GM23338 (cell line): ENCODE data around the gene TRIM45. TPM values are rescaled to one million over a fixed set of nuclear protein-coding genes. Genes with fewer than 3 reads are reported as not detected.
"Not testable (repeated sequence)": the region's sequence is repeated elsewhere in the genome, so short reads cannot be mapped to it uniquely, and the experiment has no call there.

Experiments used
- ATAC-seq: fragments of 200-7000 bp; cut with Tn5 transposase; 3 replicates; pipeline ENCODE4 v1.9.1; 2020
- DNase-seq: peaks from one replicate; pipeline ENCODE4 v3.0.0-alpha.2; 2015; ENCODE audit warnings: low spot score
- H2AFZ ChIP-seq: fragments of 200-600 bp; sonication (generic); 2 replicates; pipeline ENCODE4 v1.8.0; 2016; ENCODE audit warnings: antibody characterized with exemption, mild to moderate bottlenecking, moderate library complexity
- H3F3A ChIP-seq: fragments of 200-600 bp; sonication (generic); replicated peaks from 2 replicates; pipeline ENCODE4 v1.8.0; 2017; ENCODE audit warnings: antibody characterized with exemption, mixed run types, low read depth
- H3K27ac ChIP-seq: fragments of 200-600 bp; sonication (generic); 2 replicates; pipeline ENCODE4 v1.6.1; 2016; ENCODE audit warnings: low read depth
- H3K27me3 ChIP-seq: fragments of 200-600 bp; sonication (generic); 2 replicates; pipeline ENCODE4 v1.8.0; 2016; ENCODE audit warnings: mild to moderate bottlenecking, mixed run types, moderate library complexity; ENCODE audit not compliant: insufficient read depth
- H3K36me3 ChIP-seq: fragments of 200-600 bp; sonication (generic); 2 replicates; pipeline ENCODE4 v1.8.0; 2016; ENCODE audit warnings: mild to moderate bottlenecking; ENCODE audit not compliant: insufficient read depth
- H3K4me1 ChIP-seq: fragments of 200-600 bp; sonication (generic); 2 replicates; pipeline ENCODE4 v1.8.0; 2016; ENCODE audit warnings: mild to moderate bottlenecking, moderate library complexity; ENCODE audit not compliant: insufficient read depth
- H3K4me2 ChIP-seq: fragments of 200-600 bp; sonication (generic); 2 replicates; pipeline ENCODE4 v1.7.1; 2017; ENCODE audit warnings: mixed run types
- H3K4me3 ChIP-seq: fragments of 200-600 bp; sonication (generic); 2 replicates; pipeline ENCODE4 v1.6.1; 2016; ENCODE audit warnings: mixed run types
- H3K79me2 ChIP-seq: fragments of 200-600 bp; sonication (generic); replicated peaks from 2 replicates; pipeline ENCODE4 v1.8.0; 2017; ENCODE audit warnings: mild to moderate bottlenecking; ENCODE audit not compliant: insufficient read depth
- H3K9me2 ChIP-seq: fragments of 200-600 bp; sonication (generic); 2 replicates; pipeline ENCODE4 v1.8.0; 2017; ENCODE audit not compliant: insufficient read depth
- H4K20me1 ChIP-seq: fragments of 200-600 bp; sonication (generic); replicated peaks from 2 replicates; pipeline ENCODE4 v1.8.0; 2017; ENCODE audit warnings: mild to moderate bottlenecking; ENCODE audit not compliant: insufficient read depth
- H3K27ac Mint-ChIP-seq: 2 replicates; pipeline ENCODE4 v1.8.0; 2020; ENCODE audit warnings: inconsistent platforms, mild to moderate bottlenecking, moderate library complexity, mixed read lengths
- H3K27me3 Mint-ChIP-seq: 3 replicates; pipeline ENCODE4 v1.8.0; 2022; ENCODE audit warnings: low read depth, mild to moderate bottlenecking, moderate library complexity, mixed read lengths, inconsistent platforms; ENCODE audit not compliant: insufficient read depth, poor library complexity
- H3K36me3 Mint-ChIP-seq: 3 replicates; pipeline ENCODE4 v1.8.0; 2021; ENCODE audit warnings: low read depth, mild to moderate bottlenecking, inconsistent platforms, moderate library complexity, mixed read lengths
- H3K4me1 Mint-ChIP-seq: 3 replicates; pipeline ENCODE4 v1.8.0; 2020; ENCODE audit warnings: mild to moderate bottlenecking, inconsistent platforms, mixed read lengths
- H3K4me3 Mint-ChIP-seq: 3 replicates; pipeline ENCODE4 v1.8.0; 2021; ENCODE audit warnings: moderate library complexity, mild to moderate bottlenecking, inconsistent platforms, mixed read lengths
- H3K9me3 Mint-ChIP-seq: 3 replicates; pipeline ENCODE4 v1.8.0; 2020; ENCODE audit warnings: moderate library complexity, mild to moderate bottlenecking, inconsistent platforms, mixed read lengths
- POLR2AphosphoS5 ChIP-seq: IDR thresholded peaks from 2 replicates; pipeline ENCODE4 v1.6.1; 2016; ENCODE audit warnings: antibody characterized with exemption, low read depth
- STAT1 ChIP-seq: IDR thresholded peaks from one replicate; pipeline ENCODE4 v1.6.1; 2016; ENCODE audit warnings: antibody characterized with exemption; ENCODE audit not compliant: unreplicated experiment
- ZNF331 ChIP-seq: fragments of 250-450 bp; sonication (Bioruptor Pico); IDR thresholded peaks from 2 replicates; pipeline ENCODE4 v1.5.0; 2020; ENCODE audit warnings: low read depth, mild to moderate bottlenecking, moderate library complexity
- ZNF462 ChIP-seq: fragments of 250-450 bp; sonication (Bioruptor Pico); IDR thresholded peaks from 2 replicates; pipeline ENCODE4 v1.5.0; 2020; ENCODE audit warnings: mild to moderate bottlenecking, moderate library complexity
- polyA plus RNA-seq: library from polyadenylated mRNA; unstranded; fragments of >200 nt; fragmentation: Nextera tagmentation; extraction: Ambion mirVana; gene quantifications from 2 replicates; pipeline ENCODE4 v1.2.1, GENCODE V29; 2016
- total RNA-seq: library from RNA; depleted of rRNA; stranded (reverse); fragments of >200 nt; shearing (Covaris generic); gene quantifications from 2 replicates; pipeline ENCODE4 v1.2.3, GENCODE V29; 2014

The TRIM45 gene
- total and polyA plus RNA-seq, 2 experiments from 2014 or later = 8.8 to 15.0 TPM

DNA sequence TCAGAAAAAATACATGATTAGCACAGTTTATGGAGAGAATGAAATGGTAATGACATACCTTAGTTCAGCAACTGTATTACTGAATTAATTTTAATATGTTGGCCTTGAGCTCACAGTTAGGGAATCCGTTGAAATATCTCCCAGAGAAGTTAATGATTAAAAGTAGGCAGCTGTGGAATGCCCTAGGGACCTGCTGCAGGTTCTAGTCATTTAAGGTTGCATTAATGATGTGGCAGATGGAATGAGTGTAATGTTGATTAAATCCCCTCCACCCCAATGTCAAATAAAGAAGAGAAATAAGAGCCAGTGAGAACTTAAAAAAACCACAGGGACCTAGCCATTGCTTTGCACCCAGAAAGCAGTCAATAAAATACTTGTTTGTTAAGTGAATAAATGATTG is 40.3 kb upstream of the TRIM45 start (continued):
- TF ChIP-seq ZNF462 = no peak
- TF ChIP-seq STAT1 = no peak
- no peak for TF ChIP-seq ZNF331 (CRISPR knock-in tag)

DNA sequence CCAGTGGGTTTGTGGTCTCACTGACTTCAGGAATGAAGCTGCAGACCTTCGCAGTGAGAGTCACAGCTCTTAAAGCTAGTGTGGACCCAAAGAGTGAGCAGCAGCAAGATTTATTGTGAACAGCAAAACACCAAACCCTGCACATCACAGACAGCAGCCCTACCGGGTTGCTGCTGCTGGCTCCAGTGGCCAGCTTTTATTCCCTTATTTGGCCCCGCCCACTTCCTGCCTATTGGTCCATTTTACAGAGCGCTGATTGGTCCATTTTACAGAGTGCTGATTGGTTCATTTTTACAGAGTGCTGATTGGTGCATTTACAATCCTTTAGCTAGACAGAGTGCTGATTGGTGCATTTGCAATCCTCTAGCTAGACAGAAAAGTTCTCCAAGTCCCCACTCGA is 29.8 kb upstream of the TRIM45 start:
- not testable (repeated sequence) for H4K20me1 ChIP-seq, DNase-seq, H3F3A ChIP-seq, H2AFZ ChIP-seq, H3K4me2 ChIP-seq, H3K36me3 ChIP-seq, H3K9me2 ChIP-seq, H3K27ac Mint-ChIP-seq, ATAC-seq, H3K27me3 ChIP-seq, H3K36me3 Mint-ChIP-seq, H3K4me1 ChIP-seq, H3K27ac ChIP-seq, H3K4me3 Mint-ChIP-seq, H3K79me2 ChIP-seq, H3K27me3 Mint-ChIP-seq, H3K4me3 ChIP-seq
- Mint-ChIP-seq H3K4me1 (peaks cover 15% of the 10 kb centered on the region), H3K9me3 (peaks cover 11% of the 10 kb centered on the region; the same call in 2 of the 3 replicates)

DNA sequence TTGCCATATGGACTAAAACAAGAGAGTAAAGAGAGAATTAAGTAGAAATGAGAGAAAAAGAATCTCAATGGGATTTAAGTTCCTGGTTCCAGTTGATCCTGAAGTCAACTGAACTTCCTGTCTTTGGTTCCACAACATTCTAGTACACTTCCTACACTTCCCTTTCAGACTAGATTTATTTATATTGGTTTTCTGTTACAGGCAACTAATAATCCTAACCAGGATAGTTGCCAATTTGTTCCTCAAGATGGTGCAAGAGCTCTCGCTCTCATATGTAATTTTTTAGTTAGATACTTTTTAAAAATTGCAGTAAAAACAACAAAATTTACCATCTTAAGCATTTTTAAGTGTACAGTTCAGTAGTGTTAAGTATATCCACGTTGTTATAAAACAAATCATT is 28.8 kb upstream of the TRIM45 start:
- Histone ChIP-seq H2AFZ (no peak overlapping the region), H3K27ac (no peak overlapping the region), H4K20me1 (no peaks in the 10 kb centered on the region), H3K4me3 (no peak overlapping the region), H3F3A (no peaks in the 10 kb centered on the region), H3K9me2 (0 out of 2 replicates have a peak, but pooled peaks cover 3% of the 10 kb centered on the region), H3K27me3 (no peaks in the 10 kb centered on the region), H3K79me2 (no peaks in the 10 kb centered on the region), H3K36me3 (no peaks in the 10 kb centered on the region), H3K4me1 (peaks cover 10% of the 10 kb centered on the region; the same call in 1 of the 2 replicates), H3K4me2 (no peak overlapping the region)
- Mint-ChIP-seq H3K4me3 (no peak overlapping the region), H3K27me3 (no peaks in the 10 kb centered on the region), H3K4me1 (peaks cover 17% of the 10 kb centered on the region), H3K9me3 (peaks cover 11% of the 10 kb centered on the region; the same call in 2 of the 3 replicates), H3K36me3 (no peaks in the 10 kb centered on the region; the same call in 2 of the 3 replicates), H3K27ac (no peak overlapping the region)
- DNase-seq (no peak), ATAC-seq (no peak)
- TF ChIP-seq POLR2AphosphoS5 = no peak
- TF ChIP-seq ZNF462 = no peak
